Islet of Langerhans (tissue), 1 donor: ENCODE measurements around the gene PPARA.
"Not testable (repeated sequence)": the region's sequence is repeated elsewhere in the genome, so short reads cannot be mapped to it uniquely, and the experiment has no call there.

Source experiments
- FAIRE-seq: peaks from one replicate; lab custom pipeline; 2011; peaks lifted over from hg19 to GRCh38; lab: Jason Lieb, UNC

The PPARA gene

DNA sequence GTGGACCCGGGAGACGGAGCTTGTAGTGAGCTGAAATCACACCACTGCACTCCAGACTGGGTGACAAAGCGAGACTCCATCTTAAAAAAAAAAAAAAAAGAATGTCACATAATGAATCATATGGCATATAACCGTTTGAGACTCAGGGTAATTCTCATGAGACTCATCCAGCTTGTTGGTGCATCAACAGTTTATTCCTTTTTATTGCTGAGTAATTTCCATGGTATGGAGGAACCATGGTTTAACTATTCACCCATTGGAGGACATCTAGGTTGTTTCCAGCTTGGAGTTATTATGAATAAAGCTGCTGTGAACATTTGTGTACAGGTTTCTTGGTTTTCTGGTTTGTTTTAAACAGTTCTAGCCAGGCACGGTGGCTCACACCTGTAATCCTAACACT, 25.3 kb downstream of the PPARA start:
- FAIRE-seq: no peak

DNA sequence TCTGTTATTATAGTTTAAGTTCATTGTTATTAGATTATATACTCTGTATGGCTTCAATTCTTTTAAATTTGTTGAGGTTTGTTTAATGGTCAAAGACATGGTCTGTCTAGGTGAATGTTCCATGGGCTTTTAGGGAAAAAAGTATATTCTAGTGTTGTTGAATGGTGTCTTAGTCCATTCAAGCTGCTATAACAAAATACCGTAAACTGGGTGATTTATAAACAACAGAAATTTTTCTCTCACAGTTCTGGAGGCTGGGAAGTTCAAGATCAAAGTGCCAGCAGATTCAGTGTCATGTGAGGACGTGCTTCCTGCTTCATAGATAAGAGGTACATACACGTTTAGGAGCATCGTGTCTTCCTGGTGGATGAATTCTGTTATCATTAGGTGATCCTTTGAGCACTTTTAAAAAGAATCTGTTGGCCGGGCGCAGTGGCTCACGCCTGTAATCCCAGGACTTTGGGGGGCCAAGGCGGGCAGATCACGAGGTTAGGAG, 26.2 kb downstream of the PPARA start:
- no peak for FAIRE-seq

DNA sequence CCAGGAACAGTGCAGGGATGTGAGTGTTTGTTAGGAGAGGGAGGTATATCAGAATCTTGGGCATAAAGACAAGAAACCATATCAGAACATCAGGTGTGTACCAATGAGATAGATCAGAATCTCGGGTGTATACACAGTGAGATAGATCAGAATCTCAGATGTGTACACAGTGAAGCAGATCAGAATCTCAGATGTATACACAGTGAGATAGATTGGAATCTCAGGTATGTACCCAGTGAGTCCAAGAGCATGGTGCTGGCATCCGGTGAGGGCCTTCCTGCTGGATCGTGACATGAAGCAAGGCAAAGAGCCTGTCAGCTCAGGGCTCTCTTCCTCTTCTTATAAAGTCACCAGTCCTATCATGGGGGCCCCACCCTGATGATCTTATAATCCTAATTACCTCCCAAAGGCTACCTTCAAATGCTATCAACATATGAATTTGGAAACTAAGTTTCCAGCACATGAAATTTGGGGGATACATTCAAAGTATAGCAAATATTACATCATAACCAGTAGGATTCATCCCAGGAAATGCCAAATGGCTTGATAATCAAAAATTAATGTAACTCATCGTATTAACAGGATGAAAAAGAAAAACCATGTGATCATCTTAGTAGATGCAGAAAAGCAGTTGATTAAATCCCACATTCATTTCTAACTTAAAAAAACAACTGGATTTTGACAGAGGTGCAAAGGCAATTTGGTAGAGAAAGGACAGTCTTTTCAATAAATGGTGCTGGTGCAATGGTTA, 28.6 kb downstream of the PPARA start:
- no peak for FAIRE-seq

DNA sequence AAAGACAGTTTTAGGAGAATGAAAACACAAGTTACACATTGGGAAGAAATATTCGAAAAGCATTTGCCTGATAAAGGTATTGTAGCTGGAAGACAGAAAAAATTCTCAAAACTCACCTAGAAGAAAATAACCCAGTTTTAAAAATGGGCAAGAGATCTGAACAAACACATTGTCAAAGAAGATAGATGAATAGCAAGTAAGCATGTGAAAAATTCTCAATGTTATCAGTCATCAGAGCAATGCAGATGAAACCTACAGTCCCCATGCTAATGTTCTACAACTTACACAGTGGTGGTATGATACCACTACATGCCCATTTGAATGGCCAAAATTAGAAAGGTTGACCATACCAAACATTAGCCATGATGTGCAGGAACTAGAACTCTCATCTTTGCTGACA, 29.4 kb downstream of the PPARA start:
- FAIRE-seq: no peak

DNA sequence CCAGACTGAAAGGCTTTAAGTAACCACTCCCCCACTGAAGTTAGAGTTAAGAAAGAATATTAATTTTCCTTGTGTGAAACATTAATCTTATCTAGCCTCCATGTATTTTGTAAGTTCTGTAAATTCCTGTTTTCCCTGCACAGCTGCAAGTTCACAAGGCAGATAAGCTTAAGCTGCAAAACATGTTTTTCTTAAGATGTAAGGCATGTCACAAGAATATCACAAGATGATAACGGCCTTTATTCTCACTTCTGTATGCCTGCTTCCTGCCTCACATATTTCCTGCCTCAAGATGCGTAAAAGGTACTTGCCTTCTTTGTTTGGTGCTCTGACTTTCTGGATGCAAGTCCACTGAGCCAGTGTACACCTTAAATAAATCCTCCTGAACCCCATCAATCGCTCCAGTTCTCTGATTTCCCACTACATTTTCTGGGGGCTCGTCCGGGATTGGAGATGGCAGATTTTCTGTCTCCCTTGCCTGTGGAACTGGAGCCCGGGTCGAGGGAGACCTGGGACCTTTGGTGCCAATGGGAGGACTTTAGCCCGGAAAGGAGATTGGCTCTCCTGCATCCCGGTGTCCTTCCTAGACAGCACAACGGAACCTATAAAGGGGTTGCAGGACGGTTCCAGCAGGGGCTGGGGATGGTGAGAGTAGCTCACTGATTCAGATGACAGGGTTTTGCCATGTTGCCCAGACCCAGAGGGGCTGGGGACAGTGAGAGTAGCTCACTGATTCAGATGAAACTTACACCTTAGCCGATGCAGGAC, 30.2 kb downstream of the PPARA start:
- no peak for FAIRE-seq

DNA sequence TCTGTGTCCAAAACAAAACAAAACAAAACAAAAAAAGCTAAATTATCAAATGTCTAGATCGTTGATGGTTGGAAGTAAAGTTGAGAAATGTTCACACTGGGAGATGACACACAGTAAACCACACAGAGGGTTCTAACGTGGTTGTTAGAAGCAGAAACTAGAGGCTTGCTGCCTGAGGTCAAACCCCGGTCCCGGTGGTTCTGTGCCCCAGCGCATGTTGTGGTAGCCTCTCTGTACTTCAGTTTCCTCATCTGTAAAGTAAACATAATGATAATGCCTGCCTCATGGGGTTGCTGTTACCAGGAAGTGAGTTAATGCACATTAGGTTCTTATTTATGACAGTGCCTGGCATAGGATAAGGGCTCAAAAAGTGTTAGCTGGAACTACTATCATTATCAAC, 33.4 kb downstream of the PPARA start:
- FAIRE-seq: no peak

DNA sequence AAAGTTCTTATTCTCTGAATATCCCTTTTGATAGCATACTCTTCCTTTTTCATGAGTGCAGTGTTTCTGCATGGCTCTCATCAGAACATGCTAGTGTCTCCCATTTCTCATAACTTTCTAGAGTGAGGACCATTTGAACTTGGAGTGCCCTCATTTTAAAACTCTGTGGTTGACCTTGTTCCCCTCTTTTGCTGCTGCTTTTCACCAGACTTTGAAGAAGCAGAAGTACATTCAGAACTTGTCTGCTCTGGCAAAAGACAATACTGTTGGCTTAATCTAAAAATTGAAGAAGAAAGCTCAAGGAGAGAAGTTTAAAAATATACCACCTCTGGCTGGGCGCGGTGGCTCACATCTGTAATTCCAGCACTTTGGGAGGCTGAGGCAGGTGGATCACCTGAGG, 35.0 kb downstream of the PPARA start:
- no peak for FAIRE-seq

DNA sequence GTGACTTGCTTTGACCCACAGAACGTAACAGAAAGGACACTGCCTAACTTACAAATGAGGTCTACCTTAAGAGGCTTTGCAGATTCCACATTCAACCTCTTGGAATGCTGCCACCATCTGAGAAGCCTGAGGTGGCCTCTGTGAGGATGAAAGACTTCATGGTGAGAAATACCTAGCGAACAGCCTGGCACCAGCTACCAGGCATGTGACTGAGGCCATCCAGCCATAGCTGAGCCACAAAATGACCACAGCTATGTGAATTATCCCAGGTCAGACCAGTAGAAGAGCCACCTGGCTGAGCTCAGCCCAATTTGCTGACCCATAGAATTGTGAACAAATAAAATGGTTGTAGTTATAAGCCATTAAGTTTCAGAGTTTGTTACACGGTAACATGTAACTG, 37.5 kb downstream of the PPARA start:
- no peak for FAIRE-seq

DNA sequence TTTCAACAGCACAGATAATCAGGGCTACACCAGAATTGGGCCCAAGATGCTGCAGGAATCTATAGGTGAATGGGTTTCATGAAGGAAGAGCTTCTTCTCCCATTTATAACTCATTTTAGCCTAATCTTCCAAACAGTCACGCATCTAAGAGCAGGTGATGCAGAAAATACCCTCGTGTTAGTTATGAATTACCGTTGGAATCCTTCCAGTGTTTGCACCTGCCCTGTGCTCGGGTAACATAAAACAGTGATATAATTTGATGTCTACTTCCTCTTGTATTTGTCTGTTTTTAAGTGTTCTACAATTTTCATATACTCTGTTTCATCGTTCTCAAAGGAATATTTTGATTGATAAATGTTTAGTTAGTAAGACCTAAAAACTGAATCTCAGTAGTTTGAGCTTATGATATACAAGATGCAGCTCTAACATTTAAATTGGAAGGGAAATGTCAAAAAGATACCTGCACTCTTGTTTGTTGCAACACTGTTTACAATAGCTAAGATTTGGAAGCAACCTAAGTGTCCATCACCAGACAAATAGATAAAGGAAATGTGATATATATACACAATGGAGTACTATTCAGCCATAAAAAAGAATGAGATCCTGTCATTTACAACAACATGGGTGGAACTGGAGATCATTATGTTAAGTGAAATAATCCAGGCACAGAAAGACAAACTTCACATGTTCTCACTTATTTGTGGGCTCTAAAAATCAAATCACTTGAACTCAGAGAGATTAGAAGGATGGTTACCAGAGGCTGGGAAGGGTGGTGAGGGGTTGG, 42.1 kb downstream of the PPARA start:
- no peak for FAIRE-seq

DNA sequence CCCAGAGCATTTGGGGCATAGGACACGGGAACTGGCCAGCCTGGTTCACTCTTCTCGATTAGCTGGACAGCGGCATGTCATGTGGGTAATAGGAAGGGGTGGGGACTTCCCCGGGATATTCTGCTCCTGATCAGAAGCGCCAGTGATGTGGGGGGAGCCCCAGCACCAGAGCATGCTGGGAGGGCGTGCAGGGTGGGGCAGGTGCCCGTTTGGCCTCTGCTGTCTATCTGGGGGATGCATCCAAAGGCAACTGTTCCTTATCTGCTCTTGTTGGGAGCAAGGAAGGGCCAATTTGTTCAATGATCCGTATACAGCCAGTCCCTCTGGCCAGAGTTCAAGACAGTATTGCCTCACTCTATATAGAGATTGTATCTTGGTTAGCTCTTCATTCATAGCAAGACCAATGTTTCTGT, 43.6 kb downstream of the PPARA start:
- no peak for FAIRE-seq

DNA sequence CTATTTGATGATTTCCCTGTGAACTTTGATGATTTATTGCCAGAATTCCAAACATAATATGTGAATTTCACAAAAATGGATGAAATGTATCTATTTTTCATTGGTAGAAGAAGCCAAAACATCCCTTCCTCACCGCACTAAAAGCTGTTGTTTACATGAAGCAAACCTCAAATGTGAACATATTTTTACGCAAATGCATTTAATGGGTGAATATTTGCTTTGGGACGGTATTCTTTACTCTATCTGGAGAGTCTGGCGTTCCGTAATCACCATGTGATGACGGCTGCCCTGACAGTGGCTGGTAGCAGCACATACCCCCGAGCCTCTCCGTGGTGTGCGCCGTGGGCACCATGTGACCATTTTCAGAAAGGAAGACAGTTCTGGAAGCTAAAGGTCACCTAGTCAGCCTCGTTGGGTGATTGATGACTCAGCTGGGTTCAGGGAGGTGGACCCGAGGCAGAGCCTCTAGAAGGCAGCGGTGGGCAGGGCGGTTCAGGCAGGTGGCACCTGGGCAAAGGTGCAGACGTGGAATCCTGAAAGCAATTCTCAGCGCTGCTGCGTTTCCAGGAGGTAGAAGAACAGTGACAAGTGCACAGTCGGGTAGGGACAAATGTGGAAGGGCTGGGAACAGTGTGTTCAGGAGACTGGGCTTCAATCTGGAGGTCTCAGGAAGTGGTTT, 45.3 kb downstream of the PPARA start:
- FAIRE-seq: no peak

DNA sequence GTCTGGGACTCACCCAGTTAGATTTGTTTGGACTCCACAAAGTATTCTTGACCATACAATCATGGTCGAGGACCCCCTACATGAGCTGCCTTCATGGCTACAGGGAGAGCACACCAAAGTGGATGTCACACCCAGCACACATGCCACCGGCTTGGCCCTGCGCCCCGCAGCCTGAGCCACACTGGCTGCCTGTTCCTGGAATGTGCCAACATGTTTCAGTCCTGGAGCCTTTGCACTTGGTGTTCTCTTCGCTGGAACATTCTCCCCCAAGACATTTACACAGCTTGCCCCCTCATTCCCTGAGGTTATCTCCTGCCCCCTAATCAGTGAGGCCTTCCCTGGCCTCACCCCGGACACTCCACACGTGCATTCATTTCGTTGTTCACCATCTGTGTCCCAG, 46.0 kb downstream of the PPARA start:
- no peak for FAIRE-seq

DNA sequence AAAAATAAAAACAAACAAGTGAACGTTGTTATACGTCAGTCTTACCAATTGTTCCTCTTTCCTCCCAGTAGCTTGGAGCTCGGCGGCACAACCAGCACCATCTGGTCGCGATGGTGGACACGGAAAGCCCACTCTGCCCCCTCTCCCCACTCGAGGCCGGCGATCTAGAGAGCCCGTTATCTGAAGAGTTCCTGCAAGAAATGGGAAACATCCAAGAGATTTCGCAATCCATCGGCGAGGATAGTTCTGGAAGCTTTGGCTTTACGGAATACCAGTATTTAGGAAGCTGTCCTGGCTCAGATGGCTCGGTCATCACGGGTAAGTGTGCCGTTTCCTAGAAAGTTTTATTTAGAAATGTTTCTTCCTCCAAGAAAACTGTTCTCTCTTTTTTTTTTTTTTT, 47.9 kb downstream of the PPARA start:
- FAIRE-seq: no peak

DNA sequence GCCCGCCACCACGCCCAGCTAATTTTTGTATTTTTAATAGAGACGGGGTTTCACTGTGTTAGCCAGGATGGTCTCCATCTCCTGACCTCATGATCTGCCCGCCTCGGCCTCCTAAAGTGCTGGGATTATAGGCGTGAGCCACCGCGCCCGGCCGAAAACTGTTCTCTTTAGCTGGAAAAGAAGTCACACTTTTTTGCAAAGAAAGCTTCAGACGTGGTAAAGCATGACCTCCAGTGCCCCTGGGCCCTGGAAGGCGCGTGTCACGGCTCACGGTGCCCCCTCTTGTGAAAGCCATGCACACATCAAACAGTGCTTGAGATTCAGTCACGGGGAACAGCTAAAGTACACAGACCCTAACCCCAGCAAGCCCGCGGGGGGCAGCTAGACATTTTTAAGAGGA, 48.5 kb downstream of the PPARA start:
- FAIRE-seq: not testable (repeated sequence)

DNA sequence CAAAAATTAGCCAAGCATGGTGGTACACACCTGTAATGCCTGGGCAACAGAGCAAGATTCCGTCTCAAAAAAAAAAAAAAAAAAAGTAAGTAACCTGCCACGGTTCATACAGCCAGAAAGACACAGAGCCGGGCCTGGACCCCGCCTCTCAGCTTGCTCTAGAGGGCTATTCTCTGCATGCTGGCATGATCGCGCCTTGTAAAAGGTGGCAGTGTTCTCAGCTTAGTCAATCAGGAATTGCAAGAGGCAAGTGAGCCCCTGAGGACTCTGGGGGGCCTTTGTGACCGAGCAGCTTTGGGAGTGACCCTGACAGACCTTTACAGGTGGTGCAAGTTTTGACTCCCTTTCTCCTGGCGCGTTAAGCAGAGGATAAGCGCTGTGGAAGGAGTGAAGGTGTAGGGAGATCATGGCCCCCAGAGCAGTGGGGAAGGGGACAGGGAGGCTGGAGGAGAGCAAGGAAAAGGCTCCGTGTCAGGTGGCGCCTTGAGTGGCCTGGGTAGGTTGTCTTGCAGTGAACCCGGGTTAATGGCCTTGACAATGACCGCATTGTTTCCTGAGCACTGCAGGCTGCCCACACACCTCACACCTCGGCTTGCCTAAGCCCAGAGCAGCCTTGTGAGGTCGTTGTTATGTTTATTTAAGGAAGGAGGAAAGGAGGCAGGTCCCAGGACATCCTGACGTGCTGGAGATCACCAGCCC, 50.9 kb downstream of the PPARA start:
- no peak for FAIRE-seq

DNA sequence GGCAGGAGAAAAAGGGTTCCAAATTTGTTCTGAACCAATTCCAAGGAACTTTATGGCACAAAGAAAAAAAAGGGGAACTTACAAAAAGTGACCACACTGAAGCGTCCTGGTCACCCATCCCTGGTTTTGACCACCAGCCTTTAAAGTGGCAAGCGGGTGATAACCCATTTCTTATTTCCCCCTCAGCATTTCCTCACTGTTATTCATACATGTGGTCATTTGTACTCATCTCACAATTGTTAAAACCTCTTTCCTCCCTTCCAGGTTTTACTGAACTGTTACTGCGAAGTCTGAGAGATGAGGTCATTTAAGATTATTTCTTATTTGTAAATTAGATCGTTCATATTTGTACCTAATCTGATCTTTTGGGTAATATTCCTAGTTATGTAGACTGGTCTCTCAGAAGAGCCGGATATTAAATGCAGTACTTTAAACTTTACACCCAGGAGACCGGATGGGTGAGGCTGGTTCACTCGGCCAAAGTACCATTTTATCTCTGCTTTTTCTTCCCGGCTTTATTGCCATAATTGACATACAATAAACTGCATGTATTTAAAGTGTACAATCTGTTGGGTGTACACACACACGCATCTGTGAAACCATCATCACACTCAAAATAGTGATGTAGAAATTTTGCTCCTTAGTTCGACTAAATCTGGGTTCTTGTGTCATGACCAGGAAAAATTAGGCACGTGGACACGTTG, 52.7 kb downstream of the PPARA start:
- no peak for FAIRE-seq

DNA sequence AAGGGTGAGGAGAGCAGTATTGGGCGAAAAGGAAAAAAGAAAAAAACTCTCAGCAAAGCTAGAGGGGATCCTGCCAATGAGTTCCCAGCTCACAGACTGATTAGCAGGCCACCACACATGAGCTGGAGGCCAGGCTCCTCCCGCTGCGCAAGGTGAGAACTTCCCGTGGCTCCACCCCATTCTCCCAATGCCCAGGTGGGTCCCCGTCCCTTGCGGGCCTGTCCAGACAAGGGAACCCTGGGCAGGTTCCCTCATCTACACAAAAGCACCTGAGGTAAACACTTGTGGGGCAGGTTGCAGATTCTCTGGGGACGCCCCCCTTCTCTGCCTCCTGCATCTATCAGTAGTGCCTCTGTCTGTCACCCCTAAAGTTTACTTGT, 53.3 kb downstream of the PPARA start:
- no peak for FAIRE-seq

DNA sequence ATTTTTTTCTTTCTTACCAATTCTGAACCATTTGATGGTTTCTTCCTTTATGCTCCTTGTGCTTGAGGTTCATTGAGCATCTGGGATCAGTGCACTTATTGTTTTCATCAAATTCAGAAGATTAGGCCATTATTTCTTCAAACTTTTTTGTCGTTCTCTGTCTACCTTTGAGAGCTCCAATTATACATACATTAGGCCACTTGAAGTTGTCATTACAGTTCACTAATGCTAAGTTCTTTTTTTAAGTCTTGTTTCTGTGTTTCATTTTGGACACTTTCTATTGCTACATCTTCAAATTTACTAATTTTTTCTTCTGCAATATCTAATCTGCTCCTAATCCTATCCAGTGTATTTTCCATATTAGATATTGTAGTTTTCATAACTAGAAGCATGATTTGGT, 58.9 kb downstream of the PPARA start:
- FAIRE-seq: no peak

DNA sequence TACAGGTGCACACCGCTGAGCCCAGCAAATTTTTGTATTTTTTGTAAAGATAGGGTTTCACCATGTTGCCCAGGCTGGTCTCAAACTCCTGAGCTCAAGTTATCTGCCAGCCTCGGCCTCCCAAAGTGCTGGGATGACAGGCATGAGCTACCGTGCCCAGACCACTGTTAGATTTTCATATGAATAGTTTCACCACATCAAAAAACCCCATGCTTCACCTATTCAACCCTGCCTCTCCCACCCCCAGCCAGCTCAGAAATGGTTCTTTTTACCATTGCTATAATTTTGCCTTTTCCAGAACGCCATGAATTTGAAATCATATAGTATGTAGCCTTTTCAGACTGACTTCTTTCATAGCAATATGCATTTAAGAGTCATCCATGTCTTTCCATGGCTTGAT, 61.9 kb downstream of the PPARA start:
- FAIRE-seq: no peak

DNA sequence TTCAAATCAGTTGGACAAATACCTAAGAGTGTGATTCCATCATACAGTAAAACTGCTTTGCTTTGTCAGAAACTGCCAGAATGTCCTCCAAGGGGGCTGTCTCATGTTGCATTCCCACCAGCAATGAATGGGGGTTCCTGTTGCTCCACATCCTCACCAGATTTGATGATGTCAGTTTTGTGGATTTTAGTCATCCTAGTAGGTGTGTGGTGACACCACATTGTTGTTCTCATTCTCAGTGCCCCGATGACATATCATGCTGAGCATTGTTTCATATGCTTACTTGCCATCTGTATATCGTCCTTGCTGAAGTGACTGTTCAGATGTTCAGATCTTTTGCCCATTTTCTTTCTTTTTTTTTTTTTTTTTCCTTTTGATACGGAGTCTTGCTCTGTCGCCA, 62.7 kb downstream of the PPARA start:
- no peak for FAIRE-seq

DNA sequence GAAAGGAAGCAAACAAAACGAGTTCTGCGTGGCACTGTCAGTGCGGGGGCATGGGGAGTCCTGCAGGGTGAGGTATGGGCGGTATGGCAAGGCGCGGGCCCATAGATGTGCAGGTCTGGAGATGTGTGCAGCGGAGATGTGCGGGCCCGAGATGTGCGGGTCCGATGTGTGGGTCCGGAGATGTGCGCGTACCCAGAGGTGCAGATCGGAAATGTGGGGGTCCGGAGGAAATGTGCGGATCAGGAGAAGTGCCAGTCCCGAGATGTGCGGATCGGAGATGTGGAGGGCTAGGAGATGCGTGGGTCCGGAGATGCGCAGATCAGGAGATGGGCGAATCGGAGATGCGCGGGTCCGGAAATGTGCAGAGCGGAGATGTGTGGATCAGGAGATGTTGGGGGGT, 63.8 kb downstream of the PPARA start:
- no peak for FAIRE-seq
